Thyroid gland (tissue), 4 donors: ENCODE results near the gene ALG11.

ENCODE experiments used
- CTCF ChIP-seq, 6 experiments: fragments of 200-600 bp in 3 of 6; fragments of 450-650 bp in 3 of 6; sonication (generic) in 3 of 6; IDR thresholded peaks; one replicate each; pipeline ENCODE4 v1.5.1; 2016 to 2019; ENCODE audit warnings: antibody characterized with exemption in 6 of 6, mild to moderate bottlenecking in 2 of 6, inconsistent platforms in 1 of 6, moderate library complexity in 1 of 6
- POLR2A ChIP-seq, 2 donors: fragments of 450-650 bp; IDR thresholded peaks; one replicate each; pipeline ENCODE4 v1.6.1; 2017; ENCODE audit warnings: antibody characterized with exemption in 2 of 2, mild to moderate bottlenecking in 2 of 2, moderate library complexity in 1 of 2

- no peak for TF ChIP-seq CTCF (IDR thresholded peaks at IDR 0.05)
- TF ChIP-seq POLR2A (IDR thresholded peaks at IDR 0.05): no peak
Observed at GRCh38 chr13:52005841-52006522, 6.2 kb upstream of the ALG11 start.
